HPDE6-E6E7 (cell line): ENCODE measurements around the gene WDR54.
"Not testable (repeated sequence)": the region's sequence is repeated elsewhere in the genome, so short reads cannot be mapped to it uniquely, and the experiment has no call there.

ENCODE experiments used
- DNase-seq: peaks from one replicate; pipeline ENCODE4 v3.0.0; 2011; ENCODE audit warnings: missing footprints; ENCODE audit errors: extremely low spot score

Gene WDR54

DNA sequence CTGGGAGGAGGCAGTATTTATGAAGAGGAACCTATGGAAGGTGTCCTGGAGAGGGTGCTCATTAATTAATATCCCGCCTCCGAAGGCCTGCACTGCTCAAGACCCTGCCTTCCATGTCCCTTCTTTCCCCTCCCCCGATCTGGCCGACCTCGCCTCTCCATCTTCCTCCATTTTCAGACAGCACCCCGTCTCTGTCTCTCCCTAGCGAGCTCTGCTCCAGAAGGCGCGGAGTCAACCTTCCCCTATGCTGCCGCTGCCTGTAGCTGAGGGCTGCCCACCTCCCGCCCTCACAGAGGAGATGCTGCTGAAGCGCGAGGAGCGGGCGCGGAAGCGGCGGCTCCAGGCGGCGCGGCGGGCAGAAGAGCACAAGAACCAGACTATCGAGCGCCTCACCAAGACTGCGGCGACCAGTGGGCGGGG, 35.6 kb downstream of the WDR54 start:
- no peak for DNase-seq

DNA sequence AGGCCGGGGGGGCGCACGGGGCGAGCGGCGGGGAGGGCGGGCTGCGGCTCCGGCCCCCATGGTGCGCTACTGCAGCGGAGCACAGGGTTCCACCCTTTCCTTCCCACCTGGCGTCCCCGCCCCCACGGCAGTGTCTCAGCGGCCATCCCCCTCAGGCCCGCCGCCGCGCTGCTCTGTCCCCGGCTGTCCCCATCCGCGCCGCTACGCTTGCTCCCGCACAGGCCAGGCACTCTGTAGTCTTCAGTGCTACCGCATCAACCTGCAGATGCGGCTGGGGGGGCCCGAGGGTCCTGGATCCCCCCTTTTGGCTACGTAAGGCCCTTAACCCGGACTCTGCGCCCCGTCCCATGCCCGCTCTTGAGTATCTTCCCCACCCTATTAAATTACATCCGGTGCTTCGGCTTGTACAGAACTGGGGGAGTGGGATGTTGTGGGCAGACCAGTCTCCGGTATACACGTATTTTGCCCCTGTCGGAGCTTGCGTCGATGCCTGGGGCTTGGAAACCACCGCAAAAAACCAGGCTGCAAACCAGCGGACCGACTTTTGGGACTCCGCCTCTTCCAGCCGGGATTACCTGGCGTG, 36.1 kb downstream of the WDR54 start:
- no peak for DNase-seq

DNA sequence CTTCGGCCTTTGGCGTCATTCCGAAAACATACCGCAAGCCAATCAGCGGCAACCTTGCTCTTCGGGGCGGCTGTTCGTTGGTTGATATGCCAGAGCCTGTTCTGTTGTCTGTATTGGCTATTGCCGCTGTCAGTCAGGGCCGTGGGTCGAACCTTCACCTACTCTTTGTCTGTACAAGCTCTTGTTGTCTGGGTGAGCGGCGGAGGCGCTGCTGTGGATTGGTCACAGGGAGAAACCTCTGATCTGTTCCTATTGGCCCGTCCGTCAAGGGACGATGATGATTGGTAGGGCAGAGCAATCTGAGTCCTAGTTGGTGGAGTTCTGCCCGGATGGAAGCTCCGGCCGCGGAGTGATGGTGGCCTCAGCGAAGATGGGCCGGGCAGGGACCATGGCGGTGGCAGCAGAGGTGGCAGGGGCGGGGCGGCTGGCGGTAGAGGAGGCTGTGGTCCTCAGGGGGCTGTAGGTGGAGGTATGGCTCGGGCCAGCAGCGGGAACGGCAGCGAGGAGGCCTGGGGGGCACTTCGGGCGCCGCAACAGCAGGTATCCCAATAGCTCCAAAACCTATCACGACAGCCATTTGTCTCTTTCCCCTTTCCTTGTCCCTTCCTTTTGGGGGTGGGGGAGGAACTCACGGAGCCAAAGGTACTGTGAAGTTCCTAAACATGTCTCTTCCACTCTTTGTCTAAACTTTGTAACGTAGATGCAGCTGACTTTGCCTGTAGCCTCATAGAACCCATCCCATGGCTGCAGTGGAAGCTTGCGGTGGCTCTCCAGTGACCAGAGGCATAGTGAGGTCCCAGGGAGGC, 36.8 kb downstream of the WDR54 start, which contains the start of gene WBP1:
TSS of gene WBP1 (plus strand) at position 307 of the 806 bp plus-strand sequence. CDS start at position 472, 165 bp downstream.
- peak; percentile 98 for DNase-seq

DNA sequence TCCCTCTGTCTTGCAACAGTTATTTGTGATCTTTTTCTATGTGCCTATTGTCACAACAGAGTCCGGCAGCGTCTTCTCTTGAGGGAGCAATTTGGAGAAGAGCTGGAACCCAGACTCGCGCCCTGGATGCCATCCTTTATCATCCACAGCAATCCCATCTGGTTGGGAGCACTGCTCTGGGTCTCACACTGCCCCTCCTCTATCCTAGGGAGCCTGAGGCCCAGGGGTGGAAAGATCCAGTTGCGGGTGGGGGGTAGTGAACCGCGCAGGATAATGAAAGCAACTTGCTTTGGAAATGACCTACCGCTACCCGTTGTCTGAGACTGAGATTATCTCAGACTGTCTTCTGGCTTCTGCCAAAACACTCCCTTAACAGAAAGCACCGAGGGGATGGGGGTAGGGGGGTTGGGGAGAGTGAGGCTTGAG, 37.4 kb downstream of the WDR54 start:
- no peak for DNase-seq

DNA sequence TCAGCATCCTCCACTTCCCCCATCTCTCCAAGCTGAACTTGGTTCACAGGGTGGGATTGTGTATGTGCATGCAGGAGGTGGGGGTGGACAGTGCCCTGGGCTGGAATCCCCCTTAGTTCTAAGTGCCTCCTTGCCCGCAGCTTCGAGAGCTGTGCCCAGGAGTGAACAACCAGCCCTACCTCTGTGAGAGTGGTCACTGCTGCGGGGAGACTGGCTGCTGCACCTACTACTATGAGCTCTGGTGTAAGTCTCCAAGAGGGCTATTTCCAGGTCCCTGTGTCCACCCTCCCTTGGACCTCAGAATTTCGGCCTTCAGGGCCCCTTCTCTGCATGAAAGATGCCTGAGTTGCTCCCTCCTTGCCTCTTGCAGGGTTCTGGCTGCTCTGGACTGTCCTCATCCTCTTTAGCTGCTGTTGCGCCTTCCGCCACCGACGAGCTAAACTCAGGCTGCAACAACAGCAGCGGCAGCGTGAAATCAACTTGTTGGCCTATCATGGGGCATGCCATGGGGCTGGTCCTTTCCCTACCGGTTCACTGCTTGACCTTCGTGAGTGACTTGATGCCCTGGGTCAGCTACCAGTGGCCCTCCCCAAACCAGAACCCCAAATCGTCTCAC, 38.1 kb downstream of the WDR54 start:
- DNase-seq = not testable (repeated sequence)

DNA sequence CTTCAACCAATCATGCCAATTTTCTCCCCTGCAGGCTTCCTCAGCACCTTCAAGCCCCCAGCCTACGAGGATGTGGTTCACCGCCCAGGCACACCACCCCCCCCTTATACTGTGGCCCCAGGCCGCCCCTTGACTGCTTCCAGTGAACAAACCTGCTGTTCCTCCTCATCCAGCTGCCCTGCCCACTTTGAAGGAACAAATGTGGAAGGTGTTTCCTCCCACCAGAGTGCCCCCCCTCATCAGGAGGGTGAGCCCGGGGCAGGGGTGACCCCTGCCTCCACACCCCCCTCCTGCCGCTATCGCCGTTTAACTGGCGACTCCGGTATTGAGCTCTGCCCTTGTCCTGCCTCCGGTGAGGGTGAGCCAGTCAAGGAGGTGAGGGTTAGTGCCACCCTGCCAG, 38.7 kb downstream of the WDR54 start:
- not testable (repeated sequence) for DNase-seq

DNA sequence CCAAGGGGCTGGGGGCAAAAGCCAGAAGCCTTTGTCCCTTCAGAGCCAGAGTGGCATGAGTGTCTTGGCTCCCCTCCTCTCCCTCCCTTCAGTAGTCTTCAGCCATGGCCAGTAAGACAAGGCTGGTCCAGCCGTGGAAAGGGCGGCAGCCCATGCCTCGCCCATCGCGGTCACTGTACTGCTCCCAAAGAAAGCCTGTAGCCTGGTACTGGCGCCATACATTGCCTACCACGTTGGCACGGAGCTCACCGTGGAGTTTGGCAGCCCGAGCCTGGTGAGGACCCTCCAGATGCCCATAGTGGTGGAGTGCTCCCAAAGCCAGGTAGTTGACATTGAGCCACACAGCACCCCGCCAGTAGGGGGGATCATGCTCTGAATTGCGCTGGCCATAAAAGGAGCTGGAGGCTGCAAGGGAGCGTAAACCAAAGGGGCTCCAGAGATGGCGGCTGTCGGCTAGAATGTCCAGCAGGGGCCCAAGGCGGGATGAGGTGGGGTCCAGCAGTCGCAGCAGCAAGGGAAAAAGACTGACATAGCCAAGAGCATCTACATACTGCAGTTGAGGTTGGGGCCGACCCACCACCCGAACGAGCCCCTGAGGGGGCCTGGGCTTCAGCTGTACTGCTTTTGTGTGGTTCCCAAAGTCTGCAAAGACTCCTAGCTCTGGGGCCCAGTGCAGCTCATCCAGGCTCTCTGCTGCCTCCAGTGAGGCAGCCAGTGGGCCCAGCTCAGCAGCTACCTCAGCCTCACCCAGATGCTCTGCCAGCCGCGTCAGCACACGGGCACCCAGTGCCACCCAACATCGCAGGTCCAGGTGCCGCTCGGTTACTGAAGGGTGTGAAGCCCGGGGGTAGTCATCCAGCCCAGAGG, 39.9 kb downstream of the WDR54 start:
- DNase-seq = no peak

DNA sequence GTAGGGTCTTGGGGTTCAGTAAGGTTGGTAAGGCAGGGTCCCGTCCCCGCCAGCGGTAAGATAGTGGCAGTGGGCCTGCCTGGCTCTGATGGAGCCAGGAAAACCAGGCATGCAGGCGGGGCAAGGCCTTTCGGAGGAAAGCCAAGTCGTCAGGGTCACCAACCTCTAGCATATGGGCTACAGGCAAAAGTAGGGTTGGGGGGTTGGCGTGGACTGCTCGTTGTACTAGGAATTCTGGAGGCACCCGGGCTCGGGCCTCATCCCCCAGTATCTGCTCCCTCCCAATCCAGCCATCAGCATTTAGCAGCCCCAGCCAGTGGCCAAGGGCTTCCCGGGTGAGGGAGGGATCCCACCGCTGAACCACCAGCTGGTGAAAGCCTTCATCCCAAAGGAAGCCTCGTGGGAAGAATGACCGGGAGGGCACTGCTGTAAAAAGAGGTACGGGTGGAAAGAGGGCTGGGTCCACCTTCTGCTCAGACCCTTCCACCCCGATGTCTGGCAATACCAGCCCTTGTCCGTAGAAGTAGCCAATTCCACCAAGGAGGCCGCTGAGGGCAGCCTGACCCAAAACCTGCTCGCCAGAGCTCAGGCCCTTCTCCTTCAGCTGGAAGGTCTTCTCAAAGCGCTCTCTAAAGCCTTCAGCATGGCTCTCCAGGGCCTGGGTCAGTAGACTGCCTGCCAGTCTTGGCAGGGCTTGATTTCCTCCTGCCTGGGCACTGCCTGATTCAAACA, 40.7 kb downstream of the WDR54 start:
- no peak for DNase-seq

DNA sequence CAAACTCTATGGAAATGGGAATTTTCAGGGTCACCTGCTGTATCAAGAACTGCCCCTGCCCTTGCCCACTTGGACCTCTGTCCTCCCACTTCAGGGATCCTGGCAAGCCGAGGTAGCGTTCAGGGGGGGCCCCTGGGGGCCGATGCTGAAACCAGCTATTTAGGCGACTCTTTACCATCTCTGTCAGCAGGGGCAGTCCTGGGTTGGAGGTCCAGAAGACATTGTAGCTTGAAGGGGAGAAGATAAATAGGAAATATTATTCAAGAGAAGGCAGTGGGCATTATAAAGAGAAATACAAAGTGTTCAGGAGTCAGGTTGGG, 41.2 kb downstream of the WDR54 start:
- no peak for DNase-seq

DNA sequence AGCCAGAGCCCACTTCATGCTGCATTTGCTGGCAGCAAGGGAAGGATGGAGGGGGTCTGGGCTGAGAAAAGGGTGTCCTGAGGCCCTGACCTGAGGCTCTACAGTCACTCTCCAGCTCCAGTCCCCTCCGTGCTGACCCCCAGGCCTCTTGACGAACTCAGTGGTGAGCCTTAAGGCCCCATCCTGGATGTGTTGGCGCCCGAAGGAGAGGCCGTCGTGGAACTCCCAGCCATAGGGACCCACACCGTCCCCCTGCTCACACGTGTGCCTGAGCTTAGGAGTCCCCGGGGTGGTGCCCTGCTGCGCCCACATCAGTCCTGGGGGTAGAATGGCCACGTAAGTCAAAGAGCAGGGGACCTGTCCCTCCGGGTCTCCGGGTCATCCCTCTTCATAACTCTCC, 42.9 kb downstream of the WDR54 start:
- DNase-seq = no peak

DNA sequence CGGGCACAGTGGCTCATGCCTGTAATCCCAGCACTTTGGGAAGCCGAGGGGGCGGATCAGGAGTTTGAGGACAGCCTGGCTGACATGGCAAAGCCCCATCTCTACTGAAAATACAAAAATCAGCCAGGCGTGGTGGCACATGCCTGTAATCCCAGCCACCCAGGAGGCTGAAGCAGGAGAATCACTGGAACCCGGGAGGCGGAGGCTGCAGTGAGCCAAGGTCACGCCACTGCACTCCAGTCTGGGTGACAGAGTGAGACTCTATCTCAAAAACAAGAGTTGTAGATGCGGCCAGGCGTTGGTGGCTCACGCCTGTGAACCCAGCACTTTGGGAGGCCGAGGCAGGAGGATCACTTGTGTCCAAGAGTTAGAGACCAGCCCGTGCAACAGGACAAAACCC, 49.2 kb downstream of the WDR54 start:
- not testable (repeated sequence) for DNase-seq

DNA sequence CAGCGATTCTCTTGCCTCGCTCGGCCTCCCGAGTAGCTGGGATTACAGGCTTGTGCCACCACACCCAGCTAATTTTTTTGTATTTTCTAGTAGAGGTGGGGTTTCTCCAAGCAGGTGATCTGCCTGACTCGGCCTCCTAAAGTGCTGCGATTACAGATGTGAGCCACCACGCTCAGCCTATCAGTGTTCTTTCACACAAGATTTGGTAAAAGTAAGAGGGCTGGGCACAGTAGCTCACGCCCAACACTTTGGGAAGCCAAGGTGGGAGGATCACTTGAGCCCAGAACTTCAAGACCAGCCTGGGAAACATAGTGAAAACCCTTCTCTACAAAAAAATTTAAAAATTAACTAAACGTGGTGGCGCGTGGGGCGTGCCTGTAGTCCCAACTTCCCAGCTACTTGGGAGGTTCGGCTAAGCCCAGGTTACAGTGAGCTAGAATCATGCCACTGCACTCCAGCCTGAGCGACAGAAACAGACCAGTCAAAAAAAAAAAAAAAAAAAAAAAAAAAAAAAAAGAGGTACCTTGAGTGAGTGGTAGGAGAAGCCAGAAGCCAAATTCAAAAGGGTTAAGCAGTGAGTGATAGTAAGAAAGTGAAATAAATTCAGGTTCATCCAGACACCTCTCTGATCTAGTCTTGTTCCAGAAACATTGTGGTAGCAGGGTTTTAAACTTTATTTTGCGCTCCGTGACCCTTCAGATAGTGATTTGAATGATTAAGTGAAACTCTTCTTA, 50.0 kb downstream of the WDR54 start:
- DNase-seq = no peak

DNA sequence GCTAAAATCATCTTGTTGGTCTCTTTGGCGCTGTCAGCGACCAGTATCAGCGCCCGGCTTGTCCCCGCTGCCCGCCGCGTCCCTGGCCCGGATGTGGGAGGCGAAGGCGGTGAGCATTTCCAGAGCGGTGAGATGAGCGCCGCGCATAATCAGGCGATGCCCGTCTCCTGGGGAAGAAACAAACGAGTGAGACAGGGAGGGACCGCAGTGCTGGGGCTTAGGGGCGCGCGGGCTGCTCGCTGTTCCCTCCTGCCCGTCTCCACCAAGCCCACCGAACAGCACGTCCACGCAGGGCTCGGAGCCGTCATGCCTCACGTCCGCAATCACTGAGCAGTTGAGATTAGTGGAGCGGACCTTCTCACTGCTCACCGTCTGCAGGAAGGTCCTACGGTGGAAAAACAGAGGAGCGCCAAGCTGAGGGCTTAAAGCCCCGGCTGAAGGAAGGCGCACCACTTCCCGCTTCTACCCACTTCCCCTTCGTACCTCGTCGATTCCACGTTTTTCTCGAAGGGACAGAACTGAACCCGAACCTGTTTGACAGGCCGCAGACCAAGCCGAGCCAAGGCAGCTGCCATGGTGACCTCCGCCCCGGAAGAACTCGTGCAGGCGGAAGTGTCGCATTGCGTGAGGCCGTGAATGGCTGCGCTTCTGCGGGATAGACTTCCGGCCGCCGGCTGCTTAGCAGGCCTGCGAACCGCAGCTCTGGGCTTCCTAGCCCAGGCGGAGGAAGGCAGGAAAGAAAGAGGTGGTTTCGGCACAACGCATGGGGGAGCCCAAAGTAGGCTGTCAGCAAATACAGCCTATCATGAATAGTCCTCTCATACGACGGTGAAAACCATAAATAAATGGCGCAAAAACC, 50.8 kb downstream of the WDR54 start, which contains the start of gene MRPL53:
TSS of gene MRPL53 (minus strand) at position 595 of the 859 bp plus-strand sequence. CDS start at position 575, 20 bp downstream.
- DNase-seq = no peak

DNA sequence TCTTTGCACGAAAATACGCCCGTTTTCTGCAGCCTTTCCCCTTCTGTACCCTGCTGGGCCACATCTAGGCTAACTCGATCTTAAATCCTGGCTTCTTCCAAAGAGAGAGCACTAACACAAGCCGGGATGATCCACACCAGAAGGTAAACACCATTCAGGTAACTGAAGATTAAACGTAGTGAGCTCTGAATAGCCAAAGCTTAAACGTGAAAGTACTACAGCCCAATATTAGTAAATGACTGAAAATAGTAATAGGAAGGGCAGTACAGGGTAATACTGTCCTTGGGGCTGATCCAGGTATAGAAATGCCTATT, 51.4 kb downstream of the WDR54 start:
- no peak for DNase-seq

DNA sequence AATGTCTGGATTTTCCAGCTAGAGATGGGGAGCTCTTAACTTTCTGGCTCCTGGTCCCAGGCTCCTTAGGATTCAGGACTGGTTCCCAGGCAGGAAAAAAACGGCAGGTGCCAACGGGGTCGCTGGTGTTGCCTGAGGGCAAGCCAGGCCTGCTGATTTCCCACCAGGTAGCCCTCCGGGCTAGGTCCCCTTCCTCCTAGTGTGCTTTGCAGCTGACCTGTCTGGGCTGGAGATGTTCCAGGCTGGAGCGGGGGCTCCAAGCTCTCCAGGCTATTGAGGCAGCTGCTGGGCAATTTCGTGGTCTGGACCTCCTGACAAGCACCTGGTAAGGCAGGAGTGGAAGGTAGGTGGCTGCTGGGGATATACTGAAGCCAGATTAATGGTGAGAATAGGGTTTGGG, 53.0 kb downstream of the WDR54 start:
- DNase-seq = no peak

DNA sequence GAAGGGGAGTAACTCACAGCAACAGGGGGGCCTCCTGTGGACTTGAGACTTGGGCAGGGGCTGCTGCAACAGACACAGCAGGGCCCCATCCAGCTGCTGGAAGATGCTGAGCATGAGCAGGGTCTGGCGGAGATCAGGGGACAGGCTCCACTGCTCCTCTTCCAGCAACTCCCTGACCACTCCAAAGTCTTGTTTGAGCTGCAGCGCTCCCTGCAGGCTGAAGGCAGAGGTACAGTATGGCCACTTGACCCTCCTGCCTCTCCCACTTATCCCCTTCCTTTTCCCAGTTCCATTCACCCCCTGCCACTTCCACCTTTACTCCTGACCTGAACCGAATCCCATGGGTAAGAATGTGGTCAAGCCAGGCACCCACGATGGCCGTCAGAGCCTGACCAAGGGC, 53.4 kb downstream of the WDR54 start:
- no peak for DNase-seq
